ENCODE data around the gene LYPD6B.

- TF ChIP-seq CTCF (IDR thresholded peaks at IDR 0.05) (no peak), POLR2A (IDR thresholded peaks at IDR 0.05) (no peak)
Observed at GRCh38 chr2:149129433-149129832, 90.9 kb downstream of the LYPD6B start.
